H1 (cell line): Measurements from ENCODE around the gene CENPO. TPM values are rescaled to one million over a fixed set of nuclear protein-coding genes. Genes with fewer than 3 reads are reported as not detected.

Source experiments
- CBX5 ChIP-seq: fragments of 300-800, 300-1000 bp; sonication (generic); IDR thresholded peaks from 2 replicates; pipeline ENCODE4 v1.7.1; 2016; ENCODE audit warnings: antibody characterized with exemption, low read length, low read depth
- KDM1A ChIP-seq: fragments of 200-600, 300-600 bp; sonication (generic); IDR thresholded peaks from 2 replicates; pipeline ENCODE4 v1.7.1; 2016; ENCODE audit warnings: mild to moderate bottlenecking, low read length, borderline replicate concordance
- POLR2A ChIP-seq, 2 experiments: IDR thresholded peaks; 1 replicate in 1 of 2; 2 replicates in 1 of 2; pipeline ENCODE4 v1.6.1; 2011; ENCODE audit warnings: low read depth in 2 of 2, low read length in 2 of 2, mild to moderate bottlenecking in 2 of 2; ENCODE audit errors: control extremely low read depth in 1 of 2
- RAD21 ChIP-seq, 2 experiments: IDR thresholded peaks in 1 of 2; conservative IDR thresholded peaks in 1 of 2; 2 replicates each; pipeline ENCODE4 v1.6.1; 2011; ENCODE audit warnings: low read depth in 2 of 2, low read length in 2 of 2, improper control_type of control experiment in 1 of 2, inconsistent platforms in 1 of 2, mild to moderate bottlenecking in 1 of 2, moderate library complexity in 1 of 2
- SRF ChIP-seq: IDR thresholded peaks from 2 replicates; pipeline ENCODE4 v1.6.1; 2011; ENCODE audit warnings: mild to moderate bottlenecking, low read depth, low read length, moderate library complexity
- USF2 ChIP-seq: IDR thresholded peaks from 2 replicates; pipeline ENCODE4 v1.6.1; 2011; ENCODE audit warnings: low read length, improper control_type of control experiment
- polyA plus RNA-seq, 7 experiments: library from polyadenylated mRNA; depleted of rRNA in 3 of 7; stranded (reverse) in 5 of 7; unstranded in 2 of 7; fragments of >200 nt in 5 of 7; fragments of 200-250 nt in 2 of 7; gene quantifications; 1 replicate in 5 of 7; 2 replicates in 1 of 7; 4 replicates in 1 of 7; pipeline versions ENCODE4 v1.2.1 to v1.2.3, GENCODE V29; 2011 to 2013; ENCODE audit warnings: missing spikeins in 2 of 7, mixed read lengths in 2 of 7
- total RNA-seq: library from RNA; stranded (reverse); fragmentation: NEBNext Ultra II Directional; extraction: Animal tissue kit (Norgen Biotek cat#: 25700); gene quantifications from 2 replicates; pipeline ENCODE4 v1.2.1, GENCODE V29; 2021

Gene CENPO
- total and polyA plus RNA-seq, 2 of the 8 experiments (the other 6 are each of a cell fraction or from before 2014, with no cell fraction given): 34.4 to 46.3 TPM

GRCh38 chr2:24788816-24789215 lies 4.4 kb upstream of the CENPO start (continued):
- TF ChIP-seq USF2 (no peak), SRF (no peak), KDM1A (no peak), CBX5 (no peak), POLR2A (IDR thresholded peaks at IDR 0.05; ENCODE audit: control extremely low read depth in 1 of 2, low read depth in 2 of 2, low read length in 2 of 2) (no peak), RAD21 (IDR thresholded peaks at IDR 0.05 in 1 of 2, conservative IDR thresholded peaks at IDR 0.05 in 1 of 2; ENCODE audit: low read depth in 2 of 2, low read length in 2 of 2) (no peak)
- TF ChIP-seq, all 59 proteins: peak for 0
